ENCODE data around the gene ADAMTSL1. TPM values are rescaled to one million over a fixed set of nuclear protein-coding genes. Genes with fewer than 3 reads are reported as not detected.

Gene ADAMTSL1
- total and polyA plus RNA-seq, 2 donors (not counting 3 experiments of a cell fraction or from before 2014, with no cell fraction given): 15.0 to 18.4 TPM

DNA sequence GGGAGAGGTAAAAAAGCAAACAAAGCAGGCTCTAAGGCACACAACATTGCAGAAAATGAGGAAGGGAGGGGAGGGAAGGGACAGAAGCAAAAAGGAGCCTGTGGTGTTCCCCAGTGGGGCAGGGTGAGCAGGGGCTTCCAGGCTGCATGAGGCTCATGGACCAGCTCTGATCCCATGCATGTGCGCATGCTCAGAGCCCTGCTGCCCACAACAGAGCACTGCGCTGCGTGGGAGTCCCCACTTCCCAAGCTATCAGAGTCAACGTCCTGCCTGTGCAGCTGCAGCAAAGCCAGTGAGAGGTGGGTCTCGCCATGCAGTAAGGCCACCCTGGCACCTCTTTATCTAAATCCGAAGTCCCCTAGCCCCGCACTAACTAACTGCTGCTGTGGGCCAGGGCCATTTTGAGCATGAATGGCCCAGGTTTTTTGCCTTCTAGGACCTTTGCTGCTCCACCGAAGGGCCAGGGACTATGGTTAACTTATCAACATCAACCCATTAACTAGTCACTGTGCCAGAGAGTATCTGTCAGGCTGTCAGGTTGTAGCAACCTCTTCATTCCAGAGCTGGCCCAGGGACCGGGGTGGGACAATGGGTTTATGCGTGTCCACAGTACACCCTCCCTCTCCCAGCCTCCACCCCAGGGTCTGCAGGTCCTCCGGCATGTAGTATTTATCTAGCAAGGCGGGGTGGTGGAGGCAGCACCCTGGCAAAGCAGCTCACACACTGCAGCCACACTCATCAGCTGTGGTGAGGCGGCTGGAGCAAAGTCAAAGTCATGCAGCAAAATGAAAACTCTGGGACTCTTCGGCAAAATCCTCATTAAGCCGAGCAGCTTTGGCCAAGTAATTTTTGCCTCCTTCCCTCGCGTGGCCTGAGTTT, 435.4 kb downstream of the ADAMTSL1 start:
- Histone ChIP-seq H2AFZ (ENCODE audit: low read depth, low read length) (no peak overlapping the region), H3K4me3 (replicated peaks in 1 of 3; ENCODE audit: insufficient read depth in 1 of 3, low read depth in 1 of 3, low read length in 3 of 3) (no peak overlapping the region), H3K36me3 (ENCODE audit: control insufficient read depth in 2 of 2, extremely low read depth in 1 of 2, insufficient read depth in 2 of 2, low read length in 2 of 2) (peaks cover 0 to 2% of the 10 kb centered on the region in 2 experiments), H4K20me1 (replicated peaks; ENCODE audit: control insufficient read depth, extremely low read depth, insufficient read depth, low read length) (no peaks in the 10 kb centered on the region), H3K27ac (ENCODE audit: insufficient read depth, low read depth, low read length) (no peak overlapping the region), H3K4me1 (ENCODE audit: control insufficient read depth, extremely low read depth, insufficient read depth, low read length) (no peaks in the 10 kb centered on the region), H3K79me2 (ENCODE audit: control insufficient read depth, insufficient read depth, low read length) (no peaks in the 10 kb centered on the region), H3K4me2 (ENCODE audit: insufficient read depth, low read length) (no peak overlapping the region), H3K9me3 (replicated peaks; ENCODE audit: control insufficient read depth, insufficient read depth, low read length) (no peaks in the 10 kb centered on the region), H3K9me1 (replicated peaks; ENCODE audit: control insufficient read depth, extremely low read depth, insufficient read depth, low read length) (no peaks in the 10 kb centered on the region), H3K27me3 (ENCODE audit: control insufficient read depth in 2 of 2, insufficient read depth in 2 of 2, low read length in 2 of 2) (no peaks in the 10 kb centered on the region), H3K9ac (replicated peaks; ENCODE audit: extremely low read depth, insufficient read depth, low read length) (no peak overlapping the region)
- intact Hi-C loops (cut with micrococcal nuclease): no loop called here
- no peak for DNase-seq (ENCODE audit: low read depth, low spot score)
- FAIRE-seq: no peak
- dilution Hi-C loops (cut with MboI; ENCODE audit: extremely low pct_ligation_motif_present, low sequenced_read_pairs): no loop called here
- CTCF ChIA-PET: no interaction called here
- TF ChIP-seq MYC (IDR thresholded peaks at IDR 0.05; ENCODE audit: low read depth, low read length) (no peak), GATA2 (IDR thresholded peaks at IDR 0.05; ENCODE audit: insufficient read depth, insufficient read length, low read depth, low read length) (no peak), EZH2 (IDR thresholded peaks at IDR 0.05; ENCODE audit: borderline replicate concordance, low read depth, low read length, severe bottlenecking) (no peak), JUN (IDR thresholded peaks at IDR 0.05; ENCODE audit: borderline replicate concordance, insufficient read depth, insufficient read length, low read depth) (no peak), FOS (IDR thresholded peaks at IDR 0.05; ENCODE audit: borderline replicate concordance, insufficient read depth, low read length) (no peak), POLR2A (IDR thresholded peaks at IDR 0.05; ENCODE audit: low read depth, low read length) (no peak), POLR2AphosphoS5 (IDR thresholded peaks at IDR 0.05; ENCODE audit: insufficient read depth, low read depth, low read length) (no peak)
- TF ChIP-seq, protein P1, sequence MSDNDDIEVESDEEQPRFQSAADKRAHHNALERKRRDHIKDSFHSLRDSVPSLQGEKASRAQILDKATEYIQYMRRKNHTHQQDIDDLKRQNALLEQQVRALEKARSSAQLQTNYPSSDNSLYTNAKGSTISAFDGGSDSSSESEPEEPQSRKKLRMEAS (IDR thresholded peaks at IDR 0.05; ENCODE audit: insufficient read depth, insufficient read length): no peak
- TF ChIP-seq, protein P2, sequence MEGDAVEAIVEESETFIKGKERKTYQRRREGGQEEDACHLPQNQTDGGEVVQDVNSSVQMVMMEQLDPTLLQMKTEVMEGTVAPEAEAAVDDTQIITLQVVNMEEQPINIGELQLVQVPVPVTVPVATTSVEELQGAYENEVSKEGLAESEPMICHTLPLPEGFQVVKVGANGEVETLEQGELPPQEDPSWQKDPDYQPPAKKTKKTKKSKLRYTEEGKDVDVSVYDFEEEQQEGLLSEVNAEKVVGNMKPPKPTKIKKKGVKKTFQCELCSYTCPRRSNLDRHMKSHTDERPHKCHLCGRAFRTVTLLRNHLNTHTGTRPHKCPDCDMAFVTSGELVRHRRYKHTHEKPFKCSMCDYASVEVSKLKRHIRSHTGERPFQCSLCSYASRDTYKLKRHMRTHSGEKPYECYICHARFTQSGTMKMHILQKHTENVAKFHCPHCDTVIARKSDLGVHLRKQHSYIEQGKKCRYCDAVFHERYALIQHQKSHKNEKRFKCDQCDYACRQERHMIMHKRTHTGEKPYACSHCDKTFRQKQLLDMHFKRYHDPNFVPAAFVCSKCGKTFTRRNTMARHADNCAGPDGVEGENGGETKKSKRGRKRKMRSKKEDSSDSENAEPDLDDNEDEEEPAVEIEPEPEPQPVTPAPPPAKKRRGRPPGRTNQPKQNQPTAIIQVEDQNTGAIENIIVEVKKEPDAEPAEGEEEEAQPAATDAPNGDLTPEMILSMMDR (IDR thresholded peaks at IDR 0.05; ENCODE audit: extremely low read depth in 1 of 2, insufficient read depth in 1 of 2, low read depth in 1 of 2, low read length in 2 of 2): no peak
- POLR2A ChIA-PET: no interaction called here
- TSS peak; percentile 29 for BruUV-seq (replicated peaks)
